Stimulated activated CD4-positive, alpha-beta T cell treated with anti-CD3 and anti-CD28 coated beads, Interleukin-4, amount 100 ng/mL, for 24 hours (primary cell): ENCODE data around the gene KANTR.

Experiments
- DNase-seq: peaks from one replicate; pipeline ENCODE4 v3.0.0-alpha.2; 2020

KANTR gene

GRCh38 chrX:53081925-53082772, 11.8 kb upstream of the KANTR start, which contains the start of gene TSPYL2:
Gene TSPYL2 (plus strand): TSS chrX:53082367. CDS start chrX:53082499, 132 bp downstream.
- DNase-seq, result peak; percentile 93

- DNase-seq, result no peak
Observed at GRCh38 chrX:53082773-53083616, 10.9 kb upstream of the KANTR start.

- DNase-seq, result no peak
Observed at GRCh38 chrX:53084043-53084570, 9.8 kb upstream of the KANTR start.

GRCh38 chrX:53084863-53085262, 9.1 kb upstream of the KANTR start:
- DNase-seq, result no peak

GRCh38 chrX:53085661-53086229, 8.2 kb upstream of the KANTR start:
- no peak for DNase-seq

GRCh38 chrX:53086464-53086863, 7.5 kb upstream of the KANTR start:
- no peak for DNase-seq

GRCh38 chrX:53087388-53087831, 6.5 kb upstream of the KANTR start:
- DNase-seq, result no peak

- DNase-seq, result peak; percentile 81
Observed at GRCh38 chrX:53088136-53088974, 5.6 kb upstream of the KANTR start.

- DNase-seq, result peak; percentile 40
Observed at GRCh38 chrX:53089224-53089842, 4.6 kb upstream of the KANTR start.

GRCh38 chrX:53089925-53090324, 4.0 kb upstream of the KANTR start:
- DNase-seq, result no peak

- DNase-seq, result no peak
Observed at GRCh38 chrX:53091354-53091753, 2.6 kb upstream of the KANTR start.

GRCh38 chrX:53093177-53093655, 726 bp upstream of the KANTR start:
- peak; percentile 80 for DNase-seq

- no peak for DNase-seq
Observed at GRCh38 chrX:53094582-53094905, 602 bp downstream of the KANTR start.

GRCh38 chrX:53095796-53096195, 1.9 kb downstream of the KANTR start:
- DNase-seq, result no peak

- DNase-seq, result no peak
Observed at GRCh38 chrX:53114864-53115549, 21.1 kb downstream of the KANTR start.

GRCh38 chrX:53115550-53115874, 21.6 kb downstream of the KANTR start:
- DNase-seq, result no peak

- DNase-seq, result no peak
Observed at GRCh38 chrX:53116101-53116500, 22.2 kb downstream of the KANTR start.

GRCh38 chrX:53122013-53122412, 28.1 kb downstream of the KANTR start:
- no peak for DNase-seq

GRCh38 chrX:53125506-53125905, 31.6 kb downstream of the KANTR start:
- no peak for DNase-seq

- DNase-seq, result no peak
Observed at GRCh38 chrX:53126377-53126776, 32.4 kb downstream of the KANTR start.

GRCh38 chrX:53128097-53128749, 34.3 kb downstream of the KANTR start:
- DNase-seq, result no peak
